Measurements from ENCODE around the gene PYY.
"Not testable (repeated sequence)": the region's sequence is repeated elsewhere in the genome, so short reads cannot be mapped to it uniquely, and the experiment has no call there.

Gene PYY

DNA sequence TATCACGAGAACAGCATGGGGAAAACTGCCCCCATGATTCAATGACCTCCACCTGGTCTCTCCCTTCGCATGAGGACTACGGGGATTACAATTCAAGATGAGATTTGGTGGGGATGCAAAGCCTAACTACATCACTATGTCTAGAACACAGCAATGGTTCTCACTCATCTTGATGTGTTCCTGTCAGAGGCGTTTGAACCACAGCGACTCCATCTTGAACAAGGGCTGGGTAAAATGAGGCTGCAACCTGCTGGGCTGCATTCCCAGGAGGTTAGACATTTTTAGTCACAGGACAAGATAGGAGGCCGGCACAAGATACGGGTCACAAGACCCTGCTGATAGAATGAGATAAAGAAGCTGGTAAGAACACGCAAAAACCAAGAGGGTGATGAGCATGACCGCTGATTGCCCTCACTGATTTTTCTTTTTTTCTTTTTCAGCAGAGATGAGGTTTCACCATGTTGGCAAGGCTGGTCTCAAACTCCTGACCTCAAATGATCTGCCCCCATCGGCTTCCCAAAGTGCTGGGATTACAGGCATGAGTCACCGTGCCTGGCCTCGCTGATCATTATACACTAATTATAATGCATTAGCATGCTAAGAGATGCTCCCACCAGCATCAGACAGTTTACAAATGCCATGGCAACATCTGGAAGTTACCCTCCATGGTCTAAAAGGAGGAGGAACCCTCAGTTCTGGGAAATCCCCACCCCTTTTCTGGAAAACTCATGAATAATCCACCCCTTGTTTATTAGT is 8.5 kb downstream of the PYY start:
- DNase-seq (ENCODE audit: low spot score), result no peak

- DNase-seq (ENCODE audit: low spot score), result no peak
Measured at GRCh38 chr17:43942051-43942685, 11.6 kb downstream of the PYY start, which contains the start of gene PPY. PPY (minus strand) TSS chr17:43942476; CDS start chr17:43941654, 822 bp downstream.

DNA sequence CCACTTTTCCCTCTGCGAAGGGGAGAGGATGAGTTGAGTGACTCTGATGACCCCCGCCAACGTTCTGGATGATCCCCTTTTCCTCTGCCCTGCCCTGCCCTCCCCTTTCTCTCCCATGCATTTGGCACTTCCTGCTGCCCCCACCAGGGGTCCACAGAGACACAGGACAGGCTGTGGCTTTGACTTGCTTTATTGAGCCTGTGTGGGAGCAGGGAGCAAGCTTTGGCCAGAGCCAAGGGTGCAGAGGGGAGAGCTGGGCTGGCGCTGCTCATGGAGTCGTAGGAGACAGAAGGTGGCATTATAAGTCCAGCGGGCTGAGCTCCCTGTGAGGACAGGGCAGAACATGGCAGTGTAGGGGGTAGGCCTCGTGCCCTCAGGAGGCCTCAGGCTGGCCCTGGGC is 13.1 kb downstream of the PYY start:
- DNase-seq (ENCODE audit: low spot score), result peak; percentile 28

- no peak for DNase-seq (ENCODE audit: low spot score)
Measured at GRCh38 chr17:43939886-43940285, 13.9 kb downstream of the PYY start.

- DNase-seq (ENCODE audit: low spot score), result not testable (repeated sequence)
Measured at GRCh38 chr17:43939452-43939851, 14.3 kb downstream of the PYY start.

DNA sequence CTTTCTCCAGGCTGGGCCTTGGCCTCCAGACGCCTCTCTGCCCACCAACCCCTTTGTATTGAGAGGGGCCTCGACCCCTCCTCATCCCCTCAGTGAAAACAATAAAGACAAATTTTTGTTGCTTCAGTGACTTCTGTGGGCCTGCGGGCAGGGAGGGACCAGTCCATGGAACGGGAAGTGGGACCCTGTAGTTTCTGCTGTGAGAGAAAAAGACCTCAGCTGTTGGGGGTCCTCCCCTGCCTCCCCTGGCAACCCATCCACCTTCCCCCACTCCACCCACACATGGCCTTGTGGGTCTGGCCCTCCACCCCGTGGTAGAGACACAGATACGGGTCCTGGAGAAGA is 14.9 kb downstream of the PYY start:
- DNase-seq (ENCODE audit: low spot score), result no peak

DNA sequence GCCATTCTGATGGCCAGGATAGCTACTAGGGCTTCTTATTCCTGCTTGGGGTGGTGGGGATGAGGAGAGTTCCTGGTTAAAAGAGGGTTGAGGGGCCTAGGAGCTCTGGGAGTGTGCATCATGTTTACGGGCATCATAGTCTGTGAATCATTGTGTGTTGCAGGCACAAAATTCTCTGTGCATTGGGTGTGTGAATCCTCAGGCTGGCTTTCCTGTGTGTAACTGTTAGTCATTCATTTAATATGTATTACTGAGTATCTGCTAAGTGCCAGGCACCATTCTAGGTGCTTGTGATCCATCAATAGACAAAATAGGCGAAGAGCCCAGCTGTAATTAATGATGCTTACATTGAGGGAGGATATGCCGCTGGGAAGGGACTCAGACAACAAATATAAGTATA is 17.3 kb downstream of the PYY start:
- no peak for DNase-seq (ENCODE audit: low spot score)

GRCh38 chr17:43935926-43936261 is 17.8 kb downstream of the PYY start:
- DNase-seq (ENCODE audit: low spot score), result no peak

DNA sequence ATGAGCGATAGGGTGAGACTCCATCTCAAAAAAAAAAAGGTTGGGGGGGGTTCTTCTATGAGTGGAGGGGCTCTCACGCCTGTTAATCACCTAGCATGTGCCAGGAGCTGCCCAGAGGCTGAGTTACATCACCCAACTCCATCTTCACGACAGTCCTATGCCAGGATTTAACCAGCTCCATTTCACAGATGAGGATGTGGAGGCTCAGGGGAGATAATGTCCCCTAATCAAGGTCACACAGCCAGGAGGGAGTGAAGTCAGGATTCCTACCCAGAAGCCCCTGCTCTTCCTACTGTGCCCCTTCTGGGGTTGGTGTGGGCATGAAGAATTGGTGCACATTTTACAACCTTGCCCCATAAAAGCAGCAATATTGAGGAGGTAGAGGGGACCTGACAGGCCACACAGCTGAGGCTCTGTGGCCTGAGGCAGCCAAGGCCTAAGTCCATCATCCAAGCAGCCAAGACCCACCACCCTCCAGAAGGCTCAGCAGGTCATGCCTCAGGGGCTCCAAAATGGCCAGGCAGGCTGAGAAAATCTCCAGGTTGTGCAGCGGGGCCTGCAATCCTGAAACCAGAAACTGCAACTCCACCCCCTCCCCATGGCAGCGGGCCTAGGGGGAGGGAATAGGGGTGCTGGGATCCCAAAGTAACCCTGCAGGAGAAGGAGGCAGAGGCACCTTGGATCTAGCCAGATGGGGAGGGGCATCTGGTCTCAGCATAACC is 18.4 kb downstream of the PYY start:
- no peak for DNase-seq (ENCODE audit: low spot score)

DNA sequence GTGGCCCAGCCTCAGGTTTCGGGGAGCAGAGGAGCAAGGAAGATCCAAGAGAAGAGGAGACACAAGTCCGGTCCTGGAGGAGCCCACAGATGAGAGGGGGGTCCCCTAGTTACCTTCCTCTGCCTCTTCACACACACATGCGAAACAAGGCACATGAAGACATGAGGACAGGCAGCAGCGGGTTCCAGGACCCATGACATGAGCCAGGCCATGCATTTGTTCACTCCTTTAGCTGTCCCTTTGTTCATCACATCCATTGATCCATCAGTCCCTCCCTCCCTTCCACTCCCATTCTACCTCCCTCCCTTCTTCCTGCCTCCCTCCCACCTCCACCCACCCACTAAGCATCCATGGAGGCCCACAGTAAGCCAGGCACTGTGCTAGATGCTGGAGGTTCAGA is 20.8 kb downstream of the PYY start:
- no peak for DNase-seq (ENCODE audit: low spot score)

GRCh38 chr17:43932357-43932756 is 21.4 kb downstream of the PYY start:
- DNase-seq (ENCODE audit: low spot score), result no peak

GRCh38 chr17:43931062-43931571 is 22.6 kb downstream of the PYY start:
- peak; percentile 67 for DNase-seq (ENCODE audit: low spot score)

DNA sequence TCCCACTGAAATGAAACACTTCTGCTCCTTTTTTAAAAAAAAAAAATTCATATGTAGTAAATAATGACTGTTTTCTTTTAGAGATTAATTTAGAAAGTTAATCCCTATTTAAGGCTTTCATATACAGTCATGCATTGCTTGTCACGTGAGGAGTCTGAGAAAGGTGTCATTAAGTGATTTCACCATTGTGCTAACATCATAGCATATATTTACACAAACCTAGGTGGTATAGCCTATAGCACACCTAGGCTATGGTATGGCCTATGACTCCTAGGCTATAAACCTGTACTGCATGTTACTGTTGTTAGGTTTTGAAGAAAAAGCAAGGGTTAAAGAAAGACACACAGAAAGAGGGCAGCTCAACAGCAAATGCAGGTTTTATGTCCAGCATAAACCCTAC is 25.1 kb downstream of the PYY start:
- DNase-seq (ENCODE audit: low spot score), result no peak

DNA sequence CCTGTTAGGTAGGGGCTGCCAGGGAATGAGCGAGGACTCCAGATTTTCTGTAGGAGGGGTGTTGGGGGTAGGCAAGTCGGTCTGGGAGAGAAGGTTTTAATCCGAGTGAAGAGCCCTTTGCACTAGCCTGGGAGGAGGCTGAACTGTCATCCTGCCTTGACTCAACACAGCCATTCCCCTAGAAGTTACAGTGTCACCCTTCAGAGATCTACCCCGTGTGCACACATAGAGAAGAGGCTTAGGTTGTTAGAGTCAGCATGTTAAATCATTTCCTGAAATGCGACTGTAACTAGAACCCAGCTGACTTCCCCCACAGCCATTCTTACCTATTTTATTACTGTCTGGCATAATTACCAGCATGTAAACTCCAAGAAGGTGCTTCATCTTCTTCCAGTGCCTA is 25.8 kb downstream of the PYY start:
- not testable (repeated sequence) for DNase-seq (ENCODE audit: low spot score)

GRCh38 chr17:43927060-43927864 is 26.5 kb downstream of the PYY start:
- DNase-seq (ENCODE audit: low spot score), result no peak

DNA sequence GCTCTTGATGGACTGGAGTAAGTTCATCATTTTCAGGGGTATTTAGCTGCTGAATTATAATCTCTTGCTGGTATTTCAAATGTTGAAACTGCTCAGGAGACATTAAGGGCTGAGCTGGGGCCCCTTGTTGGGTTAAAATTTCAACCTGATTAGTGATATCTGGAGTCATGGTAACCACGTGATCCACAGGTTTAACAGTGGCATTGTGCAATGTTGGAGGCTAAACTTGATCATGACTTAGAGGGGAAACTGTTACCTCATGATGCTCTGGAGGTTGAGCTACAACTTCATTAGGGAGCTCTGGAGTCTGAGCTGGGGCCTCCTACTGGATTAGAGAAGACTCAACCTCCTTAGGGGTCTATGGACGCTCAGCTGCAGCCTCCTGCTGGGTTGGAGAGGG is 29.2 kb downstream of the PYY start:
- no peak for DNase-seq (ENCODE audit: low spot score)

DNA sequence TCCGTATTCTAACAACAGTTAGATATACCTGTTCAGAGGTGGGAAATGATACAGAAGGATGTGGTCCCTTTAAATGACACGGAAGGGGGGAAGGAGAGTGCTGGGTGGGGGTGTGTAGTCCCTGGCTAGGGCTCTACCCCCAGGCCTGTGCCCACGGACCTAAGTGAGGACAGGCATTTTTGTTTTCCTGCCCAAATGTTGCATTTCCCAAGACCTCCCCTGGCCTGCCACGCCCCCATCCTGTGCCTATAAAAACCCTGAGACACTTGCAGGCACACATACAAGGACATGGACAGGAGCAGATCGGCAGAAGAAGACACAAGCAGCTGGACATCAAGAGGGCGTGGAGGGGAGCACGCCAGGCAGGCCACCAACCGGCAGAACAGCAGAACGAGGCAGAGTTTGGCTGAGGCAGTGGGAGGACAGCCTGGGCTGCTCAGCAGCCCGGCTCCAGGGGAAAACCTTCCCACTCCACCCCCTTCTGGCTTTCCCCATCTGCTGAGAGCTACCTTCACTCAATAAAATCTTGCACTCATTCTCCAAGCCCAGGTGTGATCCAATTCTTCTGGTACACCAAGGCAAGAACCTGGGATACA is 33.1 kb downstream of the PYY start:
- no peak for DNase-seq (ENCODE audit: low spot score)

DNA sequence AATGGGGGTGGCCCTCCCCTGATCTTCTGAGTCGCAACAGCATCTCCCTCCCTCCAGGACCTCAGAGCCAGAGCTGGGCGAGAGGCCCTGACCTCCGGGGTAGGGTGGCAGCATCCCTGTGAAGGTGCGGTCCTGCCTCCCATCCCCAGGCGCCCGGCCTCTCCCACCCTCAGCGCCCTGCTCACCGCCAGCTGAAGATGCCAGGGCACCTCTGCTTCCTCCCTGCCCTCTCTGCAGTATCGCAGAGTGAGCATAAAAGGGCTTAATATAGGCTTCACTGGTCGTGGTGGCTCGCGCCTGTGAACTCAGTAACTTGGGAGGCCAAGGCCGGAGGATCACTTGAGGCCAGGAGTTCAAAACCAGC is 35.7 kb downstream of the PYY start:
- DNase-seq (ENCODE audit: low spot score), result no peak

- no peak for DNase-seq (ENCODE audit: low spot score)
Measured at GRCh38 chr17:43917348-43918025, 36.3 kb downstream of the PYY start.

- no peak for DNase-seq (ENCODE audit: low spot score)
Measured at GRCh38 chr17:43917016-43917347, 36.8 kb downstream of the PYY start.

DNA sequence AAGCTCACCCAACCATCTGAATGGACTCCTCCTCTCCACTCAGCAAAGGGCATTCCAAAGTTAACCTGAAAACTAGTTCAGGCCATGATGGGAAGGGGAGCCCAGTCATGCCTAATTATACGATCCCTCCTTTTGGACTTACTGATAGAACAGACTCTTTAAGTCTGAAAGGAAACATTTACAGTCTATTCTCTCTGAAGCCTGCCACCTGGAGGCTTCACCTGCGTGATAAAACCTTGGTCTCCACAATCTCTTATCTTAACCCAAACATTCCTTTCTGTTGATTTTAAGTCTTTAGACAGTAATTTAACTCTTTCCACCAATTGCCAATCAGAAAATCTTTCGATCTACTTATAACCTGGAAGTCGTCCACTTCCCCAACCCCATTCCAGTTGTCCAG is 37.4 kb downstream of the PYY start:
- no peak for DNase-seq (ENCODE audit: low spot score)

GRCh38 chr17:43915559-43915958 is 38.2 kb downstream of the PYY start:
- no peak for DNase-seq (ENCODE audit: low spot score)
